HG02885 (cell line): ENCODE results near the gene CYP27A1.
"Not testable (repeated sequence)": the region's sequence is repeated elsewhere in the genome, so short reads cannot be mapped to it uniquely, and the experiment has no call there.

Source experiments
- ATAC-seq: cut with Tn5 transposase; IDR thresholded peaks from one replicate; pipeline ENCODE4 v1.9.1; 2021; ENCODE audit warnings: mild to moderate bottlenecking; ENCODE audit not compliant: unreplicated experiment, poor library complexity

CYP27A1 gene

DNA sequence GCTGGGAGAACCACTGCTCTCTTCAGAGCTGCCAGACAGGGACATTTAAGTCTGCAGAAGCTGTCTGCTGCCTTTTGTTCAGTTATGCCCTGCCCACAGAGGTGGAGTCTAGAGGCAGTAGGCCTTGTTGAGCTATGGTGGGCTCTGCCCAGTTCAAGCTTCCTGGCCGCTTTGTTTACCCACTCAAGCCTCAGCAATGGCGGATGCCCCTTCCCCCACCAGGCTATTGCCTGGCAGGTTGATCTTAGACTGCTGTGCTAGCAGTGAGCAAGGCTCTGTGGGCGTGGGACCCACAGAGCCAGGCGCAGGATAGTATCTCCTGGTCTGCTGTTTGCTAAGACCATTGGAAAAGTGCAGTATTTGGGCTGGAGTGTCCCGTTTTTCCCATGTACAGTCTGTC lies 9.2 kb upstream of the CYP27A1 start:
- ATAC-seq = not testable (repeated sequence)

DNA sequence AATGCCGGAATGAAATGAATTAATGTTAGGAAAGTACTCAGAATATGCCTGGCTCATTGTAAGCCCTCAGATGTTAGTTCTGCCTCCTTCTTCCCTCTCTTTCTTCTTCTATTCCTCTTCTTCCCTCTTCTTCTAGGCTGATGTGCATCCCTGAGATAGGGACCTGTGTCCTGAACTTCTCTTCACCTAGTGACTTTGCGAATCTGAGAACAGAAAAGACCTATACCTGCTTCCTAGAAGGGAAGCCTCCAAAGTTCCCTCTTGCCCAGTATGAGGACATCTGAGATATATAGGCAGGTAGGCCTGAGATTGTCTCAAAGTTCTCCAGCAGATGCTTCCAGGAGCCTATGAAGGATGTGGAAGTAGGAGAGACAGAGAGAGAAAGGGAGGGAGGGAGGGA lies 8.1 kb upstream of the CYP27A1 start:
- no peak for ATAC-seq

DNA sequence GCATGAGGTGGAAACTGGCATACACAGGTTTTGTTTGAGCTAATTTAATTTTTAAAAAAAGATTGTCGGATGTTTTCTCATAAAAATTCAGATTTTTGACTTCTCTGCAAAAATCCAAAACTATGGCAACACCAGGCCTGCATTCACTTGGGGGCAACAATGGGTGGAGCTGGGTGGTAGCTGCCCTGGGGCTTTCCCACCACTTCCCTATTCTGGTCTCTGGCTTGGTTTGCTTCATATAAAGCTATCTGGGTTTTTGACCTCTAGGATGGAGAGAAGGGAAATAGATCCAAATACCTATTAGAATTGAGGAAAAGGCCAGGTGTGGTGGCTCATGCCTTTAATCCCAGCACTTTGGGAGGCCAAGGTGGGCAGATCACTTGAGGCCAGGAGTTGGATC lies 5.5 kb upstream of the CYP27A1 start:
- no peak for ATAC-seq

DNA sequence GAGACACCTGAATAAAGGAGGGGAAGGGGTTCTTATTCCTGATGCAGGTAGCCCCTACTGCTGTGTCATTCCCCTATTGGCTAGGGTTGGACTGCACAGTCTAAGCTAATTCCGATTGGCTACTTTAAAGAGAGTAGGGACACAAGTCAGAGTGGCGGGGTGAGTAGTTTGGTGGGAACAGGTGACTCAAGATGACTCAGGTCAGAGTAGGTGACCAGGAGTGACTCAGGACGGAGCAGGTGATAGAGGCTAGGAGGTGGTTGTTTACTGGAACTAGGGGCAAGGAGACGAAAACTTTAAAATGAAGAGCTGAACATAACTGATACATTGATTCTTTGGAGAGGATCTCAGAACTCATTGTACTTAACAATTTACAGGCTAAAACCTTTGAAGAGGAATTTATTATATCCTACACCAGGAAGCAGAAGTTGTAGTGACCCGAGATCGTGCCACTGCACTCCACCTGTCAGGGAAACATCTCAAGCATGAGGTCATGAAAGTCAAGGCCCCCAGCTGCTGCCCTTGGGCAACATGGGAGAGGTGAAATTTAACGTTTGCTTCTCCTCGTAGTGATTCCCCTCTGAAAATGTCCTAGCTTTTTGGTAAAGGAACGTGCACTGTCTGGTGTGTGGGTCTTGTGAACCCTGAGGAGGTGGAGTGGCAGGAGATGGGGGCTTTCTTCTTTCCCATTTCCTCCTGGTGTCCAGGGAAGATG lies 4.5 kb upstream of the CYP27A1 start:
- ATAC-seq = no peak

DNA sequence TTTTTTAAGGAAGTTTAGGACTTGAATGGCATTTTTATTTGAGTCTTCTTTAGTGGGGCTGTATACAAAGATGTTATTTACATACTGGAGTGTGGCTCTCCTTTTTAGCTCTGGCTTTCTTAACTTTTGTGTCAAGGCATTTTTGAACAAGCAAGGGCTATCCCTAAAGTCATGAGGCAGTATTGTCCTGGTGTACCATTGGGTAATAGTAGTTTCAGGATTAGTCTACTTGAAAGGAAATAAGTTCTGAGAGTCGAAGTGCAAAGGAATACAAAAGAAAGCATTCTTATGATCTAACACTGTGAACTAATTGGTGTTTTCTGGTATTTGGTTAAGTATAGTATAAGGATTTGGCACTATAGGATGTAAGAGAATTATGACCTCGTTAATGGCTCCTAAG lies 1.9 kb upstream of the CYP27A1 start:
- ATAC-seq = no peak

DNA sequence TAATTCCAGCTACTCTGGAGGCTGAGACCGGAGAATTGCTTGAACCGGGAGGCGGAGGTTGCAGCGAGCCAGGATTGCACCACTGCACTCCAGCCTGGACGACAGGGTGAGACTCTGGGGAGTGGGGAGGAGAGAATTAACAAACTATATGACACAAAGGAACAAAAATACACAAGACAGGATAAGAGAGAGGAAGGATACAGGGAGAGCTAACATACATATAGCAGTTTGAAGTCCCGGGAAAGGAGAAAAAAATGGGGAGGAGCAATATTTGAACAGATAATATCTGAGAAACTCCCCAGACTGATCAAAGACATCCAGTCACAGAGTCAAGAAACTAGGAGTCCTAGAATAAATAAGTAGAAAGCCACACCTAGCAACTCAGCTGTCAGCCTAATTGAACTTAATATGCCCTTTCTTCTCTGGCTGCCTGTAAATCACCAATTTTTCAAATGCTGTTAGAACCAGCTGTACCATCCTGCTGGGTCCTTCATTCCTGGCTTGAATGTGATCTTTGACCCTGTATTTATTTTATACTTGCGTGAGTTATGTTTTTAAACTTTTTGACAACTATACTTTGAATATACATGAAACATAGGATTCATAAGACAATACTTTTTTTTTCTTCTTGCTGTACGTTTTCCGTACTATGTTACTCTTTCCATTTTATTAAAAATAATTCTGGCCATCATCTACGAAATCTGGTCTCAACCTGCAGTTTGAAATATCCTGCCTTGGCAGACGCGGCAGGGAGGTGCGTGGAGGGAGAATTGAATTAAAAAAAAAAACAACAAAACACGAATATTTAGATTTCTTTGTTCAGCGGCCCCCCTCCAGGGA lies 876 bp upstream of the CYP27A1 start:
- ATAC-seq = no peak

DNA sequence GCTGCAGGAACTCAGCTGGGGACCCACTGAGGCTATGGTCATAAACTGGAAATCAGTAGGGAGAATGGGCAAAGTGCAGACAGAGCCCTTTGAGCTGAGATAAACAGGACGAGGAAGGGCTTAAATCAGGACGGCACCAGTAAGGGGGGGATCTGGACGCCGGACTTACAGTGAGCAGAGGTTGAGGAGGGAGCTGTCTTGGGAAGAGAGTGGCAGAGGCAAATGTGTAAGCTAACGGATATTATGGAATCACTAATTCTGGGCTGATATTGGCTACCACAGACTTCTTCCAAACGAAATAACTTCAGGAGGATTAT lies 539 bp downstream of the CYP27A1 start:
- no peak for ATAC-seq

DNA sequence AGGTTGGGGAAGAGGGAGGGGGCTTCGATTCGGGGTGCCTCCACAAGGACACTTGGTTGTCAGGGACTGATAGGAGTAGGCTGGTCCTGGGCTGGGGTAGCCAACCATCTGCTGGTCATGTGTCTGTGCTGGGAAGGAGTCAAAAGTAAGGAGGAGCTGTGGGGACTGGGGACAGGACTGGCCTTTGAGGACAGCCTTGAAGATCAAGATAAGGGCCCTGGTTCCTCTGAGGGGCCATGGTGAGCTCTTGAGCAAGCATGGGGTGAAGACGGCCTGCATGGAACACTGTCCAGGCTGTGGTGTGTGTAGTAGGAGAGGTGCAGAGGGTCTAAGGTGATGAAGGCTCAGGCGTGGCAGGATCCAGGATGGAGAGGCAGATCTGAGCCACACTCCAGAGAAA lies 1.7 kb downstream of the CYP27A1 start:
- ATAC-seq = no peak

DNA sequence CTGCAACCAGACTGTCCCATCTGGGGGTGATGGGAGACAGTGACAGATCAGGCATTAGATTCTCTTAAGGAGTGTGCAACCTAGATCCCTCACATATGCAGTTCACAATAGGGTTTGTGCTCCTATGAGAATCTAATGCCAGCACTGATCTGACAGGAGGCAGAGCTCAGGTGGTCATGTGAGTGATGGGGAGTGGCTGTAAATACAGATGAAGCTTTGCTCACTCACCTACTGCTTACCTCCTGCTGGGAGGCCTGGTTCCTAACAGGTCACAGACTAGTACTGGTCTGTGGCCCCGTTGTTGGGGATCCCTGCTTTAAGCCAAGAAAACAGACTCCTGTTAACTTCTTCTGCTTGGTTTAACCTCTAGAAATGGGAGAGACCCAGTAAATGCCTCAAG lies 3.2 kb downstream of the CYP27A1 start:
- no peak for ATAC-seq

DNA sequence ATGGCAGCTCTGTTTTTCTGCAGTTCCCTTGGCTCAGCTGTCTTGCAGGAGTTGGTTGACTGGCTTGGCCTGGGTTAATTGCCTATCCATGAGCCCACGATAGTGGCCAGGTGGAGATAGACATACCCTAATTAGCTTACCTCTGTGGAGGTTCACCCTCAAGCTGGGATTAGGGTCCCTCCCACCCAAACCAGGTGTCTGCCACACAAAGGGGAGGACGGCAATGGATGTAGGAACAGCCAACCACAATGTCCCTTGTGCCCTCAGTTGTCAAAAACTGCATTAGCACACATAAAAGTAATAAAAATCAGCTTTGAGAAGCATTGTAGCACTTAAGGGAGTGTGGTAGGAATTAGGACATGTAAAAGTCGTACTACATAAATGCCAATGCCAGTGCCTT lies 4.2 kb downstream of the CYP27A1 start:
- ATAC-seq = no peak

DNA sequence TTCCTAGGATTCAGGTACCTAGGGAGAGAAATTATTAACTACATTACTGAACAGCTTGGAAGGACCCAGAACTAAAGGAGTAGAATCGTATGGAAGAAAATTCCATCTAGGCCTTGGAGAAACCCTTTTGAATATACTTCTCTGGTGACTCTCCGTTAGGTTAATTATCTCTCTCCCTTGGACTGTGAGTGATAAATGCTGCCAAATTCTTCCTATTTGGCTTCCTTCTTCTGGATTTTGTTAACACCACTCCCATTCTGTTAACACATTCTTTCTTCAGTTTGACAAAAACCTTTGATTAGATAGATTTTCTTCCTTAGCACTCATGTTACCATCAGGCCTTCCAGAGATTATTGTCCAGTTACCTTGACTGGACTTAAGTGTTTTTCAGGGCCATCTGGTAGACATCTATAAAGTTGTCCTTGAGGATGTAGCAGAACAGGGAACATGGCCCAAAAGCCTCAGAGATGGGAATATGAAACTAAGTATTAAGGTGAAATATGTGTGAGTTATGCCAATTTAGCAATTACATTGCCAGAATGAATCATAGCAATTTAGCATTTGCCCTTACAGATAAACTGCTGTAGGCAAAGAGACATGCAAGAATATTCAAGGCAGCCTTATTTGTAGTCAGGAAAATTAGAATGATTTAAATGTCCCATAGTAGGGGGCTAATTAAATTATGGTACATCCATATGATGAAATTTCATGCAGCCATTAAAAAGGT lies 6.7 kb downstream of the CYP27A1 start:
- ATAC-seq = no peak

DNA sequence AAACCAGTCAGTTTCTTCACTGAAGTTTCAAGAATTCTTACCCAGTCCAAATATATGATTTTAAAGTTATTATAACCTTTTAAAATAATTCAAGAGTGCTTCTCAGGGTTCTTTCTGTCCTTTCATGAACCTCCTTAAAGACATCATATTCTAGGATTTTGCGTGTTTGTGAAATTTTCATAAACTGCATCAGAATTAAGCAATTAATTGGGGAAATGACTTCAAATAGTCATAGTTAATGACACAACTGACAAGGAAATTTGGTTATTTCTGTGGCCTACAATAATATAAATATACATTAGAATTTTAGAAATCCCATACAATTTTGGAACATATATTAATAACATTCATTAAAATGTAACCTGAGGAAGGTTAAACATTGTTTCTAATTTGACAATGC lies 10.5 kb downstream of the CYP27A1 start:
- ATAC-seq = no peak

DNA sequence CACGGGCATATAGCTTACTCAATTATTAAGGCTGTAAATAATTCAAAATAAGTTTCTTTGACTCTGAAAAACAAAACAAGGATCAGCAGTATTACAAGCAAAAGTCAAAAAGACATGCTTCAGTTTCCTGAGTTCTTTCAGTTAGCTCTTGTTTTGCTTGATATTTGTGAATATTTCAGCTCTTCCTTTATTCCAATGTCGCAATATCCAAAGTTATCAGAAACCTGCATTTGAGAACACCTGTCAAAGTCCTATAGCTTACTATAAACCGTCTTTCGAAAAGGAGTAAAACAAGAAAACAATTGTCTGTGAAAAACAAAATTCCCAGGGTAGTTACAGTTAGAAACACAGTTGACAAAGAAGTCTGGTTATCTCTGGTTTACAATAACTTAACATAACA lies 14.7 kb downstream of the CYP27A1 start:
- ATAC-seq = no peak

DNA sequence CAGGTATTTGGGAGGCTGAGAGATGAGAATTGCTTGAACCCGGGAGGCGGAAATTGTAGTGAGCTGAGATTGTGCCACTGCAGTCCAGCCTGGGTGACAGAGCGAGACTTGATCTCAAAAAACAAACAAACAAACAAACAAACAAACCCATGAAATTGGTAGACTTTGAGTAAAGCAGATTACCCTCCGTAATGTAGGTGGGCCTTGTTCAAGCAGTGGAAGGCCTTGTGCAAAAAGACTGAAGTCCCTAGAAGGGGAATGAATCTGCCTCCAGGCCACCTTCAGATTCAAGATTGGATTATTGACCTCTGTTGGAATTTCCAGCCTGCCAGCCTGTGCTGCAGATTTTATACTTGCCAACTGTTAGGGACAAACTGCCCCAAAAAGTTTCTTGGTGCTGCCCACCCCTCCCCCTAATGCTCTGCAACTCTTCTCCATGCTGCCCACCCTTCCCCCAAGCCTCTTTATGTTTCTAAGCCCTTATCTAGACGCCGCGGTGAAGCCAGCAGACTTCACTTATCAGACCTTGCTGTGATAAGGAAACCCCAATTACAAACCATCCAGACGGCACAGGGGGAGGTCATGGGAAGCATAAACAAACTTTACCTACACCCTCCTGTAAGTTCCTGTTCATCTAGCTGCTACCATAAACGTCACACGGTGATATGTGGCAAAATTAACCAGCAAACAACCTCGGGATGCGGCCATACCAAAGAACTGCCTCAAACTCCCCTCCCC lies 17.0 kb downstream of the CYP27A1 start:
- no peak for ATAC-seq

DNA sequence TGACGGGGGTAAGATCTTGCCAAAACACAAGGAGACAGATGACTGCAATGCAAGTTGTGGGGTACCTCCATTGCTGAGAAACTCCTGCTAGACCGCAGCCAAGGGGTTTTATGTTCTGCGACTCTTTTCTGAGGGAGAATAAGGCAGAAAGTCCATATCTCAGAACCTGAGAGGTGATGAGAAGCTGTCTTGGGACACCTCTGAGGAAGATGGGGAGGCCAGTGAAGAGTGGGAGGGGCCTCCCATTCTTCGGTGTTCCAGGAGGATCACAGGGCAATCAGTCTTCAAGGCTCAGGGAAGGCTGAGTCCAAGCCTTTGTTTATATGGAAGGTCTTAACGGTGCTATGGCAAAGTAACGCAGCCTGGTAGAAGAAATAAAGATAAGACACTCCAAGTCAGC lies 18.0 kb downstream of the CYP27A1 start:
- no peak for ATAC-seq

DNA sequence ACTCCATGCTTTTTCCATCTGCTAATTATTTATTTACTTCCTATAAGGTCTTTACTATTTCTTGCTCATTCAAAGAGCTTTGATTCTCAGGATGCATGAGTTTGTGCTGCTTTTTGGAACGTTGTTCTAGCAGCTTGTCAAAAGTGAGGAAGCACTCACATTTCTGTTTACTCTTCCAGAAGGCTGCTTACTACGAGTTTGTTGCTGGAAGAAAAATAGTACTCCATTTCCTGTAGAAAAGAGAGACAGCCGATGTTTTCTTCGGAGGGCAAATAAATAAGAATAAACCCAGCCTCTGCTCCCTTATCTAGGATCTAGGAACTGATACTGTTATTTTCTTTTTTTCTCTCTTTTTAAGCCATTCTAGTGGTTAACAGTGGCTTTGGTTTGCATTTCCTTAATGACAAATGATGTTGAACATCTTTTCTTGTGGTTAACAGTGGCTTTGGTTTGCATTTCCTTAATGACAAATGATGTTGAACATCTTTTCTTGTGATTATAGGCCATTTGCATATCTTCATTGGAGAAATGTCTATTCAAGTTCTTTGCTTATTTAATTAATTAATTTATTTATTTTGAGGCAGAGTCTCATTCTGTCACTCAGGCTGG lies 20.5 kb downstream of the CYP27A1 start:
- ATAC-seq = no peak

DNA sequence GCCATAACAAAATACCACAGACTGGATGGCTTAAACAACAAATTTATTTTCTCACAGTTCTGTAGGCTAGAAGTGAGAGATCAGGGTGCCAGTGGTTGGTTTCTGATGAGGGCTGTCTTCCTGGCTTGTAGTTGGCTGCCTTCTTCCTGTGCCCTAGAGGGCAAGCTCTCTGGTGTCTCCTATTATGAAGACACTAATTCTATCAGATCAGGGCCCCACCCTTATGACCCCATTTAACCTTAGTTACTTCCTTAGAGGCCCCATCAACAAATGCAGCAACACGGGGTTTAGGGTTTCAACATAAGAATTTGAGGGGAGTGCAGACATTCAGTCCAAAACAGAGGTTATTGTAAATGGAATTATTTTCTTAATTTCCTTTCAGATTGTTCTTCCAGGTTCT lies 22.9 kb downstream of the CYP27A1 start:
- no peak for ATAC-seq

DNA sequence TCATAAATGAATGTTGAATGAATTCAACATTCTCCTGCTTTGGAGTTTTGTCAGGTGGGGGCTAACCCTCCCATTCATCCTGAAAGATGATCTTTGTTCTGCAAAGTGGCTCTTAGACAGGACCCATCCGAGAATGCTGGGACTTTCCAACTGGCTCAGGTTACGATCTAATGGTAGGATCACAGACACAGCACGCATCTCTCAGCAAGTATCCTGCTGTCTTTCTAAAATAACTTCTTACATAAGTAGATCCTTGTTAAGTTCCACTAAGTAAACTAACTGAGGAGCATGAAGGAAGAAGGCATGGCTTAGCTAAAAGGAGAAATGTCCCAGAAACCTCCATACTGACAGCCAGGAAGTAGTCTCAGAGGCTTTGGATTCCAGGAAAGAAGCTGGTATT lies 23.7 kb downstream of the CYP27A1 start:
- no peak for ATAC-seq

DNA sequence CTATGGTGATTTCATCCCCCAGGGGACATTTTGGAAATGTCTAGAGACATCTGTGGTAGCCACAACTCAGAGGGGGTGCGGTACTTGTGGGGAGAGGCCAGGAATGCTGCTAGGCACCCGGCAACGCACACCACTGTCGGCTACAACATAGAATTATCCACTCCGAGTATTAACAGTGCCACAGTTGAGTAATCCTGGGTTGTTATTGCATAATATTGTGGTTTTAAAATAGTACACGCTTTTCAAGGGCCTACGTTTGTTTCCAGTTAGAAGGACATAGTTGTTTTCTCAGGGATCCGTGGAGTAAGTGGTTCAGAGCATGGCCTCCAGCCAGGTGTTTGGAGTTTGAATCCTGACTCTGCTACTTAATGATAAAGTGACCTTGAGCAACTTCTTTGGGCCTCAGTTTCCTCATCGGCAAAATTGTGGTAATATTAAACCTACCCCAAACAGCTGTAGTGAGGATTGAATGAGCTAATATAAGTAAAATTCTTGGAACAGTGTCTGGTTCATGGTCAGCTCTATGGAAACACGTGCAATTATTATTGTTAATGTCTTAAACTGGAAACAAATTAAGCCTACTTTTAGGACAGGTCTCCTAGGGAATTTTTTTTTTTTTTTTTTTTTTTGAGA lies 24.5 kb downstream of the CYP27A1 start:
- no peak for ATAC-seq

DNA sequence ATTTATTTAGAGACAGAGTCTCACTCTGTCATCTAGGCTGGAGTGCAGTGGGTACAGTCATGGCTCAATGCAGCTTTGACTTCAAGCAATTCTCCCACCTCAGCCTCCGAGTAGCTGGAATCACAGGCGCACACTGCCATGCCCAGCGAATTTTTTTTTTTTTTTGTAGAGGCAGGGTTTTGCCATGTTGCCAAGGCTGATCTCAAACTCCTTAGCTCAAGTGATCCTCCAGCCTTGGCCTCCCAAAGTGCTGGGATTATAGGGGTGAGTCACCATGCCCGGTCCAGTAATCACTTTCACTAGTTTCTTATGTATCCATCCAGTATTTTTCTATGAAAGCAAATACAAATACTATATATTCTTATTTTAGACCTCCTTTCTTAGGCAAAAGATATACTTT lies 25.7 kb downstream of the CYP27A1 start:
- ATAC-seq = no peak
